RWPE2 (cell line): Measurements from ENCODE around the gene TXN2.
A peak's percentile ranks its signal among the peaks of the same experiment; 100 is the strongest.

Experiments
- ATAC-seq: fragments of 200-7000 bp; cut with Tn5 transposase; 3 replicates; pipeline ENCODE4 v1.9.1; 2021; ENCODE audit warnings: low read depth
- DNase-seq: peaks from one replicate; pipeline ENCODE4 v3.0.0-alpha.2; 2020; ENCODE audit warnings: low spot score
- H3K27ac ChIP-seq: fragments of 450-650 bp; 2 replicates; pipeline ENCODE4 v1.5.1; 2017; ENCODE audit warnings: mild to moderate bottlenecking; ENCODE audit not compliant: poor library complexity, severe bottlenecking
- H3K27me3 ChIP-seq: fragments of 250-450 bp; sonication (Bioruptor Pico); 2 replicates; pipeline ENCODE4 v1.5.1; 2021; ENCODE audit warnings: mild to moderate bottlenecking, moderate library complexity; ENCODE audit not compliant: insufficient read depth, poor library complexity, severe bottlenecking
- H3K36me3 ChIP-seq: fragments of 250-450 bp; sonication (Bioruptor Pico); 2 replicates; pipeline ENCODE4 v1.5.1; 2020; ENCODE audit warnings: low read depth, mild to moderate bottlenecking, moderate library complexity
- H3K4me1 ChIP-seq: fragments of 250-450 bp; sonication (Bioruptor Pico); 2 replicates; pipeline ENCODE4 v1.5.1; 2021; ENCODE audit warnings: mild to moderate bottlenecking, moderate library complexity; ENCODE audit not compliant: insufficient read depth, poor library complexity, severe bottlenecking
- H3K4me3 ChIP-seq: fragments of 250-450 bp; sonication (Bioruptor Pico); 2 replicates; pipeline ENCODE4 v1.5.1; 2021; ENCODE audit warnings: mild to moderate bottlenecking, moderate library complexity; ENCODE audit not compliant: severe bottlenecking
- H3K9me3 ChIP-seq: fragments of 250-450 bp; sonication (Bioruptor Pico); 2 replicates; pipeline ENCODE4 v1.5.1; 2021; ENCODE audit warnings: mild to moderate bottlenecking, moderate library complexity; ENCODE audit not compliant: severe bottlenecking
- TF ChIP-seq, protein P1 (sequence below): fragments of 450-650 bp; IDR thresholded peaks from one replicate; pipeline ENCODE4 v1.5.1; 2017; ENCODE audit warnings: mild to moderate bottlenecking, moderate library complexity; ENCODE audit not compliant: poor library complexity, severe bottlenecking

The TXN2 gene

DNA sequence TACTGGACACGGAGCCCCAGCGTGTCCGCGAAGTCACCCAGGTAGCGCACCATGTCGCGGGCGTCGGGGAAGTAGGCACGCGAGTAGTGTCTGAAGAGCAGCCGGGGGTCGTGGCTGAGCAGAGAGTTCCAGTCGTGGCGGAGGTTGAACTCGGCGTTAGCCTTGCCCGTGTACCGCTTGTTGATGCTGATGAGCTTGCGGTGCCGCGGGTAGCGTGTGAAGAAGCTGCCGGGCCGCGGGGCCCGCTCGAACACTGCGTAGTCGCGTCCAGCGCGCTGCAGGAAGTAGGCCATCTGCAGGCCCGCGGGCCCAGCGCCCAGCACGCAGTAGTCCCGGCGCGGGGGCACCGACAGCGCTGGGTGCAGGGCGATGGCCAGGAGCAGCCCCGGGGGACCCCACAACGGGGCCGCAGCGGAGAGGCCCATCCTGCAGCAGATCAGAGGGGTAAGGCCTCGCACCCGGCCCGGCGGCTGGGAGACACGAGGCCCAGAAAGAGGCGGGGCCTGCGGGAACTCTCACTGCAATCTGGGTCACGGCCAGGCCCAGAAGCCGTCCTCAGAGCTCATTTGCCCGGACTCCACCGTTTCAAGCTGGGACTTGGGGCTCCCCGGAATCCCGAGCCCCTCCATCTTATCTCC is 24.7 kb upstream of the TXN2 start:
- H3K9me3 ChIP-seq = no peaks in the 10 kb centered on the region
- DNase-seq = no peak
- peaks cover 12% of the 10 kb centered on the region for H3K36me3 ChIP-seq
- peak overlapping the region; percentile 49 for H3K4me3 ChIP-seq
- peak overlapping the region; percentile 7 for H3K27ac ChIP-seq
- TF ChIP-seq, protein P1, sequence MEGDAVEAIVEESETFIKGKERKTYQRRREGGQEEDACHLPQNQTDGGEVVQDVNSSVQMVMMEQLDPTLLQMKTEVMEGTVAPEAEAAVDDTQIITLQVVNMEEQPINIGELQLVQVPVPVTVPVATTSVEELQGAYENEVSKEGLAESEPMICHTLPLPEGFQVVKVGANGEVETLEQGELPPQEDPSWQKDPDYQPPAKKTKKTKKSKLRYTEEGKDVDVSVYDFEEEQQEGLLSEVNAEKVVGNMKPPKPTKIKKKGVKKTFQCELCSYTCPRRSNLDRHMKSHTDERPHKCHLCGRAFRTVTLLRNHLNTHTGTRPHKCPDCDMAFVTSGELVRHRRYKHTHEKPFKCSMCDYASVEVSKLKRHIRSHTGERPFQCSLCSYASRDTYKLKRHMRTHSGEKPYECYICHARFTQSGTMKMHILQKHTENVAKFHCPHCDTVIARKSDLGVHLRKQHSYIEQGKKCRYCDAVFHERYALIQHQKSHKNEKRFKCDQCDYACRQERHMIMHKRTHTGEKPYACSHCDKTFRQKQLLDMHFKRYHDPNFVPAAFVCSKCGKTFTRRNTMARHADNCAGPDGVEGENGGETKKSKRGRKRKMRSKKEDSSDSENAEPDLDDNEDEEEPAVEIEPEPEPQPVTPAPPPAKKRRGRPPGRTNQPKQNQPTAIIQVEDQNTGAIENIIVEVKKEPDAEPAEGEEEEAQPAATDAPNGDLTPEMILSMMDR = no peak
- ATAC-seq = no peak
- no peaks in the 10 kb centered on the region for H3K4me1 ChIP-seq
- H3K27me3 ChIP-seq = no peaks in the 10 kb centered on the region

DNA sequence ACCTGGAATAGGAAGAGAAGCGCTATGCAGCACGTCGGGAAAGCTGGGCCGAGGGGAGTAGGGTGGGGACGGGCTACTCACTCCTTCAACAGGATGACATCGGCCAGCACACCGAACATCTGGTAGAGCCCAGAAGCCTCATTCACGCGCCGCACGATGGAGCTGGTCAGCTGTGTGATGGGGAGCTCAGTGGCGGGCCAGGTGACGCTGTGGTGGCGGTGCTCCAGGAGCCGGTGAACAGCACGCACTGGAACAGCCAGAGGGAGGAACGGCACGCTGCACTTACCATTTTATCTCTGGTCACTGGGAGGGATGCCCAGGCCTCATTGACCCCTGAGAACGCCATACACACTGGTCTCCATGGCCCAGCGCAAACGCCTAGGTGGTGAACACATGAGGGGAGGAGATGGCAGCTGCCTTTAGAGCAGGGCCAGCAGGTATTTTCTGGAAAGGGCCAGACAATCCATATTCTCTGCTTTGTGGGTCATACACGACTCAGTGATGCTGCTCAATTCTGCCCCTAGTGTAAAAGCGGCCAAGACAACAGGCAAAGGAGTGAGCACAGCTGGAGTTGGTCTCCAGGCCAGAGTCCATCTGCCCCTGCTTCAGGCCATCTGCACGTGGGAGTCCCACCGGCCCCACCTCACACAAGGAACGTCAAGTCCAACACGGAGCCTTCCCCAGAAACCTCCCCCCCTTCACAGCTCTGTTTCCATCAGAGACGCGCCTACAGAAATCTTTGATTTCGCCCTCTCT is 16.6 kb upstream of the TXN2 start:
- Histone ChIP-seq H3K9me3 (no peaks in the 10 kb centered on the region), H3K4me3 (no peak overlapping the region), H3K27me3 (no peaks in the 10 kb centered on the region), H3K27ac (no peak overlapping the region), H3K4me1 (no peaks in the 10 kb centered on the region), H3K36me3 (peaks cover 13% of the 10 kb centered on the region)
- TF ChIP-seq, protein P1 = no peak
- ATAC-seq (peak; percentile 28; the same call in 1 of the 3 replicates), DNase-seq (peak; percentile 51)

DNA sequence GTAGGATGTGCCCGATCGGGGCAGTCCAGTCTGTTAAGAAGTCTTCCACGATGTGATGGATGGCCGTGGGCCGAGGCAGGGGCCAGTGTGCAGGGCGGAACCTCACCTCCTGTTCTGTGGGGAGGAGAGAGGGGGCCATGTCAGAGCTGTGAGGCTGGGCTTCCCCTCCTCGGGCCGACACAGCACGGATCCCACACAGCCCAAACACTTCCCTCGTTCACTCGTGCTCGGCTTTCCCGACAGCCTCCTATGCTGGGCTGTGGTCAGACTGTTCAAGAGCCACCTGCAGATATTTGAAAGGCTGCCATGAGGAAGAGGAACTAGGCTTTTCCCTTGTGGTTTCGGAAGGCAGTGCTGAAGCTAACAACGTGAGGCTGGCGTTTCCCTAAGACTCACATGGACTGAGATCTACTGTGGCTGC is 12.3 kb upstream of the TXN2 start:
- TF ChIP-seq, protein P1 = no peak
- no peak for ATAC-seq
- H3K36me3 ChIP-seq = peaks cover 16% of the 10 kb centered on the region
- H3K4me3 ChIP-seq = no peak overlapping the region
- H3K27ac ChIP-seq = no peak overlapping the region
- no peaks in the 10 kb centered on the region for H3K4me1 ChIP-seq
- no peak for DNase-seq
- H3K9me3 ChIP-seq = no peaks in the 10 kb centered on the region
- no peaks in the 10 kb centered on the region for H3K27me3 ChIP-seq

DNA sequence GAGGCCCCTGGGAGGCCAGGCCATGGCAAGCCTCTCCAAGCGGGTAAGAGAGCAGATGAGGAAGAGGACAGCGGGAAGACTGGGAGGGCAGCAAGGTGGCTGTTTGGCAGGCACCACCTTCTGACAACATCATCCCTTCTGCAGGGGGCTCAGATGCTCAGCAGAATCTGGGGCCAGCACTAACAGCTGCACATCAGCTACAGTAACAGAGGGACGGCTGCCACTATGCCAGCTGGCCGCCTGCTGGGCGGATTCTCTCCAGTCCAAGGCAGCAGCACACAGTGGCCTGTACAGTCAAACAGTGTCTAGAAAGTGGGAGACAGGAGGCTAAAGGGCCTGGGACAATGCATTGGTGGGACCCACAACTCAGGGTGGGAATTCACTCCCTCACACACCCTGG is 10.7 kb upstream of the TXN2 start:
- no peak for DNase-seq
- H3K36me3 ChIP-seq = peaks cover 16% of the 10 kb centered on the region; the same call in 1 of the 2 replicates
- no peaks in the 10 kb centered on the region for H3K4me1 ChIP-seq

More for the DNA sequence above, 10.7 kb upstream of the TXN2 start:
- Histone ChIP-seq H3K27ac (no peak overlapping the region), H3K27me3 (no peaks in the 10 kb centered on the region), H3K4me3 (no peak overlapping the region), H3K9me3 (no peaks in the 10 kb centered on the region)
- ATAC-seq = no peak
- TF ChIP-seq, protein P1 = no peak
